Activated CD8-positive, alpha-beta memory T cell treated with anti-CD3 and anti-CD28 coated beads for 36 hours (primary cell): ENCODE results near the gene VOPP1. TPM values are rescaled to one million over a fixed set of nuclear protein-coding genes. Genes with fewer than 3 reads are reported as not detected.

ENCODE experiments used
- CTCF ChIA-PET: fragments of 350-600 bp; sonication (Branson Sonifier 250); formaldehyde crosslinking; loops from one replicate; lab custom pipeline; 2021; ENCODE audit warnings: antibody characterized with exemption; lab: Charles Lee
- POLR2A ChIA-PET: fragments of 350-600 bp; sonication (Branson Sonifier 250); formaldehyde crosslinking; loops from one replicate; lab custom pipeline; 2021; ENCODE audit warnings: antibody characterized with exemption; lab: Charles Lee
- total RNA-seq, 2 experiments: library from RNA; stranded (reverse); gene quantifications; one replicate each; pipeline ENCODE4 v1.2.3, GENCODE V29; 2021

VOPP1 gene
- total RNA-seq, 2 experiments from 2014 or later: 67.0 to 69.7 TPM

DNA sequence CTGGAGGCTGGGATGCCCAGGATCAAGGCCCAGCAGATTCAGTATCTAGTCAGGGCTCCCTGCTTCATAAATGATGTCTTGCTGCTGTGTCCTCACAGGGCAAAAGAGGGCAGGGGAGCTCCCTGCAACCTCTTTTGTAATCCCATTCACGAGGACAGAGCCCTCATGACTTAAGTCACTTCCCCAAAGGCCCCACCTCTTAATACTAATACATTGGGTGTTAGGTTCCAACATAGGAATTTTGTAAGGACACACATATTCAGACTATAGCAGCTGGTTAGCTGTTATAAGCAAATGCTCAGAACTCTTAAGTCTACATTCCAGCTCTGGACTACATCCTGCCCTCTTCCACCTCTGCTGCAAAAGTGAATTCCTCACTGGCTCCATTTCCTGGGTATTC is 63.0 kb downstream of the VOPP1 start:
- CTCF ChIA-PET: interaction anchor here (0.9 to 1.6 kb wide), 5 partner anchors 8 to 200 kb away, joined by 3 to 6 read pairs (median 3); no protein-coding TSS in a partner anchor
- POLR2A ChIA-PET: interaction anchor here (2.3 to 2.6 kb wide), 2 partner anchors 8 to 25 kb away, joined by 9 to 11 read pairs; no protein-coding TSS in a partner anchor

DNA sequence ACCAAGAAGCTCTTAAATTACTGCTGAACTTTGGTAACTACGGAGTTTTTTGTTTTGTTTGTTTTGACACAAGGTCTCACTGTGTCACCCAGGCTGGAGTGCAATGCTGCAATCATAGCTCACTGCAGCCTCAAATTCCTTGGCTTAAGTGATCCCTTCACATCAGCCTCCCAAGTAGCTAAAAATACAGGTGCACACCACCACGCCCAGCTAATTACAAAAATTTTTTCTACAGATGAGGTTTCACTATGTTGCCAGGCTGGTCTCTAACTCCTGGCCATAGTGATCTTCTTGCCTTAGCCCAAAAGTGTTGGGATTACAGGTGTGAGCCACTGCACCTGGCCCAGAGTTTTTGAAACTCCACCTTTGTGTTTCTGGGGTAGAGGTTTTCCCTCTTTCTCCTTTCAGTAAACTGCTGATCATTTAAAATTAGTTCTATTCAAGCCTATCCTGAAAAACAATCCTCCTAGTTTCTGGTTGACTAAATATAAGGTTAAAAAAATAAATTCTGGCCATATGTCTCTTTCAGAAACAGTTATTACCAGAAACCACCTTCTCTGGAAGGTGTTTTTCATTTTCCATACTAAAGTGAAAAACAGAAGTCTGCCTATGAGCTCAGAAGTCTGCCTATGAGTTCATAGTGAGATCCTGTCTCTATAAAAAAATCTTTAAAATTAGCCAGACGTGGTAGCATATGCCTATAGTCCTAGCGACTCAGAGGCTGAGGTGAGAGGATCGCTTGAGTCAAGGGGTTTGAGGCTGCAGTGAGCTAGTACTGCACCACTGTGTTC is 63.9 kb downstream of the VOPP1 start:
- POLR2A ChIA-PET: interaction anchor here (0.7 to 2.6 kb wide), 3 partner anchors 9 to 25 kb away, joined by 3 to 11 read pairs (median 9); no protein-coding TSS in a partner anchor
- CTCF ChIA-PET: interaction anchor here (0.9 to 2.9 kb wide), 7 partner anchors 8 to 199 kb away, joined by 3 to 7 read pairs (median 4); no protein-coding TSS in a partner anchor

- POLR2A ChIA-PET: interaction anchor here (0.7 to 2.6 kb wide), 3 partner anchors 10 to 26 kb away, joined by 3 to 11 read pairs (median 9); no protein-coding TSS in a partner anchor
- CTCF ChIA-PET: interaction anchor here (1.3 to 2.9 kb wide), 2 partner anchors 8 to 27 kb away, joined by 5 to 7 read pairs; no protein-coding TSS in a partner anchor
These were observed 64.6 kb downstream of the VOPP1 start for GRCh38 chr7:55507743-55508142.

DNA sequence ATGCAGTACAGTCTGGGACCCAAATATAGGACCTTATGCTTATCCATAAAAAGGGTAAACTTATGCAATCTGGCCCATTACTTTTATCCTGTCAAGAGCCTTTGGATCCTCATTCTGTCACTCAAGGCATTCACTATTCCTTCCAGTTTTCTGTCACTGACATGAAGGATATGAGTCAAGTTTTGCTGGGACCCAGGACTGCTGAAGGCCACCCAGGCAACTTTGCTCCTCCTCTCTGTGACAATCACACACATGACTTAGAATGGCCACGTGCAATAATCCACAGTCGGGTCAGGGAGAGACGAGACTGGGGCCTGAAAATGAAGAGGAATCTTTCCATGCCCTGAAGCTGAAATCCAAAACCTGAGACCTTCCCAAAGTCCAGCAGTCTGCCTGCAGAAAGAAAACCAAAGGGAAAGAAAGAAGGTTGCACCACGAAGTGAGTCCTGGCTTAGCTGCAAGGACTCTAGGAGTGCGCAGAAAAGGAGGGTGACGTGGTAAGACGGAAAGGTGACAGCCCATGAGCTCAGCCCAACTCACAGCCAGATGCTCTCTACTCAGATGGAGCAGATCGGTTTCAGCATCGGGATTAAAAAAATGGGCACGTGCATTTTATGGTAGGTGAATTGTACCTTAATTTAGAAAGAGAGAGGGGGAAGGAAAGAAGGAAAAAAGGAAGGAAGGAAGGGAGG is 67.2 kb downstream of the VOPP1 start:
- ChIA-PET POLR2A (no interaction called here), CTCF (interaction anchor here (2.9 kb wide), 1 partner anchor 11 kb away, joined by 7 read pairs; no protein-coding TSS in a partner anchor)

- ChIA-PET CTCF (interaction anchor here (0.7 kb wide), 1 partner anchor 22 kb away, joined by 3 read pairs; no protein-coding TSS in a partner anchor), POLR2A (no interaction called here)
These were observed 68.0 kb downstream of the VOPP1 start for GRCh38 chr7:55504093-55504859.

- POLR2A ChIA-PET: interaction anchor here (1.0 kb wide), 1 partner anchor 9 kb away, joined by 3 read pairs; no protein-coding TSS in a partner anchor
- CTCF ChIA-PET: no interaction called here
These were observed 69.4 kb downstream of the VOPP1 start for GRCh38 chr7:55502858-55503440.

DNA sequence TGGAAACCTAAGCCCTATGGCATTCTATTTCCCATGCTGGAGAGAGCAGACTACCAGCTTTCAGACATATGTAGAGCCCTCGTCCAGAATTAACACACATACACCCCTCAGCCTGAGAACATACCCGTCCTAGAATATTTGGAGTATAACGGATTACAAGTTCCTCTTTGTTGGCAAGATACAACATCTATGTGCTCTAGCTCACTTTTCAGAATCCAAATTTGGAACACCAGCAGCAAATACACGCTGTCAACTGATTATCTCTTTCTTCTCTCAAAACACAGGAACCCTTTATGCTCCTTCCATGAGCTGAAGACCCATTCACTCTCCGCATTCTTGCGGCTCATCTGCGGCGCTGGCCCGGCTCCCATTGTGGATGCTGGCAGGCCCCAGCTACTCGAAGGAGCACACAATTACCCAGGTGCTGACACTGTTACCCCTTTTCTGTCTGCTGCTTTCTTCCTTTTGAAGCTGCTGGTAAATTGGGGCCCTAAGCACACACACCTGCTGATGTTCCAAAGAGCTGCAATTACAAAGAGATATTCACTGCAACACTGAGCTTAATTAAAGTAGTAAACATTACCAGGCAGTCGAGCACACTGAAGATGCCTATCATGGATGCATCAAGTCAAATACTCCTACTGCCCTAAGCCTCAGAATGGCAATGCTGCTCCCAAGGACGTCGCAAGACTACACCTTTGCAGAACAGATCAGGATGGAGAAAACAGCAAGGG is 70.0 kb downstream of the VOPP1 start:
- ChIA-PET POLR2A (interaction anchor here (1.0 kb wide), 1 partner anchor 8 kb away, joined by 3 read pairs; no protein-coding TSS in a partner anchor), CTCF (no interaction called here)

DNA sequence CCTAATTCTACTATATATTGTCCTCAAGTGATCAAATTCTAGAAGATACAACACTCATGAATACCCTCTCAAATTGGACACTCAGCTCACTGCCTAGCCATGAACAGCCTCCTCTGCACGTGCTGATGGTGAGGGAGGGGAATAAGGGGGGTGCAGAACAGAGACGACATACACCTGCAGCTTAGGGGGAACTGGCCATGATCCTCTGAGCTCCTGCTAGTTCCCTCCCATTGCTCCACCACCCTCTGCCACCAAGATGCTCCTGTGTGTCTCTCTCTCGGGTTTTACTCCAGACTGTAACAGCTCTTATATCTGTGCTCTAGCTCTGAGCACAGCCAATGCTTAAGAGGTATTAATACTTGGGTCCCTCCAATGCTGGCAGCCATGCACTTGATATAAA is 70.7 kb downstream of the VOPP1 start:
- CTCF ChIA-PET: no interaction called here
- POLR2A ChIA-PET: interaction anchor here (1.0 kb wide), 1 partner anchor 8 kb away, joined by 3 read pairs; no protein-coding TSS in a partner anchor

- CTCF ChIA-PET: interaction anchor here (1.2 kb wide), 1 partner anchor 73 kb away, joined by 4 read pairs; no protein-coding TSS in a partner anchor
- POLR2A ChIA-PET: no interaction called here
These were observed 72.1 kb downstream of the VOPP1 start for GRCh38 chr7:55500117-55500756.

GRCh38 chr7:55499591-55499990 is 72.7 kb downstream of the VOPP1 start:
- ChIA-PET POLR2A (no interaction called here), CTCF (no interaction called here)

DNA sequence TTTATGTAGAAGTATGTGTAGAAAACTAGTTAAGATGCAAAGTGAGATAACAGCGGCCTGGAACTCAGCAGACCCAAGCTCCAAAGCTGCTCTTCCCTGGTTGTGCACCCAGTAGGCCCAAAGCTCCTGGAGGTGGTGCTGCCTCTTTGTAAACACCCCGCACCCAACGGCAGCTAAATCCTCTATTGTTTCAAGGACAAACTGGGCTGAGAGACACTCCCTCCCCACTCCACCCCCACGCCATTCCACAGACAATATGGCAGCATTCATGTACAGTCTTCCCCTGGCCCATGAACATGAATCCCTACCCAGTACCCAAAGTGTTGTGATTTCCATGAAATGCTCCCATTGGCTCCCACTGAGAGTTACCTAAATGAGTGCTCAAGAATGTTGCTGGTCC is 73.5 kb downstream of the VOPP1 start:
- ChIA-PET CTCF (no interaction called here), POLR2A (no interaction called here)

DNA sequence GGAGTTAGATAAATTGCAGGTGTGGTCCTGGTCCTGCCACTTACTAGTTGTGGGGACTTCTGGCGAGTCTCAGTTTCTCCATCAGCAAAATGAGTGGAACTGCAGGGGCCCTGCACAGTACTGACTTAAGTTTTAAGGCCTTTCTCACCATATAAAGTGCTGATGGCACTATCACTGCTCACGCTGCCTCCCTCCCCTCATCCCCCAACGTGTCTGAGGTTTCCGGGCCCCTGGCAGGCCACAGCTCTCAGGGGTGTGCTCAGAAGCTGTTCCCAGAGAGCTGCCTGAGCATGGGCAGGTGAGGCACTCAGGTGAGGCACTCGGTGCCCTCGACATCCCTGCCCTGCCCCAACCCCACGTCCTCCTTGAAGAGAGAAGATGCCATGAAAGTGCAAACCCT is 74.2 kb downstream of the VOPP1 start:
- CTCF ChIA-PET: no interaction called here
- POLR2A ChIA-PET: no interaction called here

DNA sequence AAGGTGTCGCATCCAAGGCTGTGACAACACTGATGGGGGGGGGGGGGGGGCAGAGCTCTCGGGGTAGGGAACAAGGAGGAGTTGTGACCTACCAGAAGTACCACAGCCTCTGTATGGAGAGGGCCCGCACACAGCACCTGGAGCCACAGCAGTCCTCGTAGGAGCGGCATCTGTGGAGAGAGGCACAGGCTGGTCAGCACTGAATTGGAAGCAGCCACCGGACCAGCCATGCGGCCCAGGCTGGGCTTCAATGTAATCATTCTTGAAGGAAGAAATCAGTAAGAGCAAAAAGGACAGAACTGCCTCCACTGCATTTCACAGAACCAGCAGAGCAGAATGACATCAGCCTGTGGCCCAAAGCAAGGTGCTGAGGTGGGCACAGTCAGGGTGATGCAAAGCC is 74.8 kb downstream of the VOPP1 start:
- ChIA-PET CTCF (no interaction called here), POLR2A (no interaction called here)

DNA sequence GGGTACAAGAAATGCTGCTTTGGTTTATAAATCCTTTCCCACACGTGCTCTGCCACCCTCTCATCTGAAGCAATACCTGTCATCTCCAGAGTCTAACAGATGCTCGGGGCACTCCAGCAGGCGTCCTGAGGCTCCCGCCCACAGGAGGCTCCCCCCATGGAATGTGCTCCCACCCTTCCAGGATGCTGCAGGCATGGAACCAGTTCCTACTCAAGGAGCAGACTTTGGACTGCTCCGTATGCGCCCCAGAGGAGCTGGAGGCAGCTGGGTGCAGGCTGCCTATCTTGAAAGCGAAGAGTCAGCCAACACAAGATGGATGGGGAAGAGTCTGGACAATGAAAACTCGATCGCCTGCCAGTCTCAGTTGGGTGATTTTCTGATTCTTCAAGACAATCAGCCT is 75.4 kb downstream of the VOPP1 start:
- ChIA-PET POLR2A (no interaction called here), CTCF (no interaction called here)

DNA sequence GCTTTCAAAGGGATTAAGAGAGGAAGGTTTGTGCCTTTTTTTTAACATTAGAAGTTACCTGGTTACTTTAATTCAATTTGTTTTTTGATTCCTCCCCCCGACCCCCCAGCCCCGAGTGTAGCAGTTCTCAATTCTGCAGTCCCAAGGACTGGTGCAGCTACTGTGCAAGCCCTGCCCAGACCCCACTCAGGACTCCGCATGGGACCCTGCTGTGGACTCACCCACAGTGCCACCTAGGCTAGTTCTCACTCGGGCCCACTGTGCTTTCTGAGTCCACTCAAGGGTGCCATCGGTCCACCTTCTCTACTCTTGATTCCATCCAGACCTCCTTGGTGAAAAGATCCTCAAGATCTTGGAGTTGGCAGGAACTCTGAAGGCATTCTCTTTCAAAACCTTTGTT is 77.4 kb downstream of the VOPP1 start:
- ChIA-PET POLR2A (no interaction called here), CTCF (no interaction called here)

- ChIA-PET POLR2A (interaction anchor here (0.5 to 0.8 kb wide), 2 partner anchors 9 to 36 kb away, joined by 3 to 11 read pairs; no protein-coding TSS in a partner anchor), CTCF (interaction anchor here (0.6 kb wide), 1 partner anchor 50 kb away, joined by 3 read pairs; no protein-coding TSS in a partner anchor)
These were observed 78.9 kb downstream of the VOPP1 start for GRCh38 chr7:55493408-55493807.

GRCh38 chr7:55491346-55491745 is 81.0 kb downstream of the VOPP1 start:
- ChIA-PET CTCF (no interaction called here), POLR2A (no interaction called here)
